ENCODE results near the gene KRT24.

DNA sequence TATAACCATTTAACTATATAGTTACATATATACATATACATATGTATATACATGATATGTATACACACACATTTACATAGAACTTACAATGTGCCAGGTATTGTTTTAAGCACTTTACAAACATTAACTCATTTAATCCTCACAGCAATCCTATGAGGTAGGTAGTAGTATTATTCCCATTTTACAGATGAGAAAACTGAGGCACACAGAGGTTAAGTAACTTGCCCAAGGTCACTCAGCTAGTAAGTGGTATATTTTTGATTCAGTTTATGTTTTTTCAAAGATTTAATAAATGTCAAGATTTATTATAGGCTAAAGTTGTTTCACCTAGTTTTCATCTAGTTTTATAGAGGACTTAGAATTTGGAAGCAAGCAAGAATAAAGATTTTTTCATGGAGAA is 45.2 kb downstream of the KRT24 start:
- TF ChIP-seq POLR2AphosphoS5 (IDR thresholded peaks at IDR 0.05) (no peak), POLR2A (IDR thresholded peaks at IDR 0.05) (no peak)

Measured in prostate gland (tissue), 1 donor.